Ovary (tissue), 3 donors: ENCODE results near the gene ZNF493.

Source experiments
- EP300 ChIP-seq: sonication (generic); formaldehyde crosslinking; IDR thresholded peaks from one replicate; pipeline ENCODE4 v1.6.1; 2017; ENCODE audit warnings: antibody characterized with exemption
- POLR2A ChIP-seq: fragments of 450-650 bp; IDR thresholded peaks from one replicate; pipeline ENCODE4 v1.6.1; 2017; ENCODE audit warnings: antibody characterized with exemption, mild to moderate bottlenecking, moderate library complexity
- TF ChIP-seq, protein P1 (sequence below), 3 donors: fragments of 450-650 bp in 2 of 3; fragments of 200-600 bp in 1 of 3; IDR thresholded peaks; one replicate each; pipeline versions ENCODE4 v1.5.1 to v1.8.0; 2016 to 2022; ENCODE audit warnings: antibody characterized with exemption in 3 of 3, mild to moderate bottlenecking in 1 of 3
- donor health status: DM: no; HTN: no; CAD: no.

GRCh38 chr19:21439201-21439751 lies 42.3 kb downstream of the ZNF493 start:
- TF ChIP-seq, protein P1, sequence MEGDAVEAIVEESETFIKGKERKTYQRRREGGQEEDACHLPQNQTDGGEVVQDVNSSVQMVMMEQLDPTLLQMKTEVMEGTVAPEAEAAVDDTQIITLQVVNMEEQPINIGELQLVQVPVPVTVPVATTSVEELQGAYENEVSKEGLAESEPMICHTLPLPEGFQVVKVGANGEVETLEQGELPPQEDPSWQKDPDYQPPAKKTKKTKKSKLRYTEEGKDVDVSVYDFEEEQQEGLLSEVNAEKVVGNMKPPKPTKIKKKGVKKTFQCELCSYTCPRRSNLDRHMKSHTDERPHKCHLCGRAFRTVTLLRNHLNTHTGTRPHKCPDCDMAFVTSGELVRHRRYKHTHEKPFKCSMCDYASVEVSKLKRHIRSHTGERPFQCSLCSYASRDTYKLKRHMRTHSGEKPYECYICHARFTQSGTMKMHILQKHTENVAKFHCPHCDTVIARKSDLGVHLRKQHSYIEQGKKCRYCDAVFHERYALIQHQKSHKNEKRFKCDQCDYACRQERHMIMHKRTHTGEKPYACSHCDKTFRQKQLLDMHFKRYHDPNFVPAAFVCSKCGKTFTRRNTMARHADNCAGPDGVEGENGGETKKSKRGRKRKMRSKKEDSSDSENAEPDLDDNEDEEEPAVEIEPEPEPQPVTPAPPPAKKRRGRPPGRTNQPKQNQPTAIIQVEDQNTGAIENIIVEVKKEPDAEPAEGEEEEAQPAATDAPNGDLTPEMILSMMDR (IDR thresholded peaks at IDR 0.05): no peak
- TF ChIP-seq POLR2A: no peak
- no peak for TF ChIP-seq EP300
